Neural progenitor cell (in vitro differentiated cells): ENCODE data around the gene STAC. TPM values are rescaled to one million over a fixed set of nuclear protein-coding genes. Genes with fewer than 3 reads are reported as not detected.

Source experiments
- DNase-seq: peaks from one replicate; pipeline ENCODE4 v3.0.0-alpha.2; 2016; ENCODE audit warnings: low spot score
- H2AFZ ChIP-seq: fragments of 200-600 bp; sonication (generic); replicated peaks from 2 replicates; pipeline ENCODE4 v1.6.1; 2016; ENCODE audit warnings: antibody characterized with exemption
- H3F3A ChIP-seq: fragments of 200-600 bp; sonication (generic); 2 replicates; pipeline ENCODE4 v1.6.1; 2016; ENCODE audit warnings: antibody characterized with exemption, low read depth
- H3K27ac ChIP-seq: fragments of 200-600 bp; sonication (generic); 2 replicates; pipeline ENCODE4 v1.5.1; 2016; ENCODE audit warnings: mild to moderate bottlenecking
- H3K27me3 ChIP-seq: fragments of 200-600 bp; sonication (generic); 2 replicates; pipeline ENCODE4 v1.6.1; 2016; ENCODE audit warnings: mild to moderate bottlenecking, moderate library complexity
- H3K36me3 ChIP-seq: fragments of 200-600 bp; sonication (generic); 2 replicates; pipeline ENCODE4 v1.5.1; 2016
- H3K4me1 ChIP-seq: fragments of 200-600 bp; sonication (generic); 2 replicates; pipeline ENCODE4 v1.6.1; 2016; ENCODE audit warnings: mixed run types
- H3K4me2 ChIP-seq: fragments of 200-600 bp; sonication (generic); 2 replicates; pipeline ENCODE4 v1.6.1; 2016
- H3K4me3 ChIP-seq: fragments of 200-600 bp; sonication (generic); 2 replicates; pipeline ENCODE4 v1.5.1; 2016
- H3K79me2 ChIP-seq: fragments of 200-600 bp; sonication (generic); 2 replicates; pipeline ENCODE4 v1.6.1; 2016; ENCODE audit warnings: low read depth
- H3K9ac ChIP-seq: fragments of 200-600 bp; sonication (generic); 2 replicates; pipeline ENCODE4 v1.6.1; 2016
- H3K9me3 ChIP-seq: fragments of 200-600 bp; sonication (generic); 2 replicates; pipeline ENCODE4 v1.5.1; 2016; ENCODE audit warnings: low read depth
- H4K20me1 ChIP-seq: fragments of 200-600 bp; sonication (generic); 2 replicates; pipeline ENCODE4 v1.6.1; 2016; ENCODE audit warnings: low read depth
- H3K27ac Mint-ChIP-seq: 3 replicates; pipeline ENCODE4 v1.8.0; 2021; ENCODE audit warnings: mixed read lengths
- H3K27me3 Mint-ChIP-seq: 2 replicates; pipeline ENCODE4 v1.8.0; 2022; ENCODE audit warnings: low read depth, mild to moderate bottlenecking, inconsistent platforms, moderate library complexity, mixed read lengths; ENCODE audit not compliant: insufficient read depth
- H3K36me3 Mint-ChIP-seq: 3 replicates; pipeline ENCODE4 v1.8.0; 2021; ENCODE audit warnings: mixed read lengths
- H3K4me1 Mint-ChIP-seq: 3 replicates; pipeline ENCODE4 v1.8.0; 2021; ENCODE audit warnings: mixed read lengths
- H3K4me3 Mint-ChIP-seq: 3 replicates; pipeline ENCODE4 v1.8.0; 2021; ENCODE audit warnings: mild to moderate bottlenecking, moderate library complexity, mixed read lengths
- H3K9me3 Mint-ChIP-seq: 3 replicates; pipeline ENCODE4 v1.8.0; 2020; ENCODE audit warnings: mixed read lengths
- CTCF ChIP-seq: fragments of 200-600 bp; sonication (generic); IDR thresholded peaks from 2 replicates; pipeline ENCODE4 v1.5.1; 2017; ENCODE audit warnings: antibody characterized with exemption, mild to moderate bottlenecking
- EZH2 ChIP-seq: fragments of 200-600 bp; sonication (generic); IDR thresholded peaks from 2 replicates; pipeline ENCODE4 v1.6.1; 2017; ENCODE audit warnings: antibody characterized with exemption, mild to moderate bottlenecking, moderate library complexity
- EZH2phosphoT487 ChIP-seq: fragments of 200-600 bp; sonication (generic); IDR thresholded peaks from 2 replicates; pipeline ENCODE4 v1.6.1; 2017; ENCODE audit warnings: antibody characterized with exemption
- total RNA-seq: library from RNA; depleted of rRNA; stranded (reverse); fragments of >200 nt; gene quantifications from 2 replicates; pipeline ENCODE4 v1.2.3, GENCODE V29; 2015; ENCODE audit warnings: low replicate concordance

Gene STAC
- total RNA-seq, 1 donor from 2014 or later, result 6.5 TPM

- Mint-ChIP-seq H3K36me3 (no peaks in the 10 kb centered on the region), H3K4me3 (no peak overlapping the region), H3K27ac (no peak overlapping the region), H3K27me3 (no peaks in the 10 kb centered on the region), H3K9me3 (no peaks in the 10 kb centered on the region), H3K4me1 (no peaks in the 10 kb centered on the region)
- no peaks in the 10 kb centered on the region for H3K9me3 ChIP-seq
- no peak overlapping the region for H2AFZ ChIP-seq
- TF ChIP-seq EZH2 (no peak), CTCF (no peak), EZH2phosphoT487 (no peak)
- H3K4me2 ChIP-seq, result no peak overlapping the region
- no peaks in the 10 kb centered on the region for H3K36me3 ChIP-seq
- H4K20me1 ChIP-seq, result no peaks in the 10 kb centered on the region
- DNase-seq, result no peak
- no peaks in the 10 kb centered on the region for H3K79me2 ChIP-seq
- H3F3A ChIP-seq, result no peaks in the 10 kb centered on the region
- no peak overlapping the region for H3K4me3 ChIP-seq
- H3K9ac ChIP-seq, result no peak overlapping the region
- no peaks in the 10 kb centered on the region for H3K4me1 ChIP-seq
- no peaks in the 10 kb centered on the region for H3K27me3 ChIP-seq
- no peak overlapping the region for H3K27ac ChIP-seq
Measured at GRCh38 chr3:36401056-36401455, 20.8 kb downstream of the STAC start.

GRCh38 chr3:36403661-36404060, 23.4 kb downstream of the STAC start:
- H3K36me3 Mint-ChIP-seq, result no peaks in the 10 kb centered on the region
- TF ChIP-seq EZH2phosphoT487 (no peak), EZH2 (no peak), CTCF (no peak)
- Histone ChIP-seq H3K4me3 (no peak overlapping the region), H3K9me3 (no peaks in the 10 kb centered on the region), H3K79me2 (no peaks in the 10 kb centered on the region), H2AFZ (no peak overlapping the region), H3K4me2 (no peak overlapping the region), H3F3A (no peaks in the 10 kb centered on the region), H4K20me1 (no peaks in the 10 kb centered on the region), H3K27ac (no peak overlapping the region), H3K27me3 (no peaks in the 10 kb centered on the region), H3K36me3 (no peaks in the 10 kb centered on the region), H3K9ac (no peak overlapping the region), H3K4me1 (no peaks in the 10 kb centered on the region)
- no peaks in the 10 kb centered on the region for H3K27me3 Mint-ChIP-seq
- H3K27ac Mint-ChIP-seq, result no peak overlapping the region
- no peaks in the 10 kb centered on the region for H3K9me3 Mint-ChIP-seq
- no peaks in the 10 kb centered on the region for H3K4me1 Mint-ChIP-seq
- H3K4me3 Mint-ChIP-seq, result no peak overlapping the region
- no peak for DNase-seq

GRCh38 chr3:36405190-36405589, 24.9 kb downstream of the STAC start:
- H3K36me3 ChIP-seq, result no peaks in the 10 kb centered on the region
- Mint-ChIP-seq H3K4me1 (no peaks in the 10 kb centered on the region), H3K27ac (no peak overlapping the region), H3K36me3 (no peaks in the 10 kb centered on the region), H3K4me3 (no peak overlapping the region), H3K27me3 (no peaks in the 10 kb centered on the region), H3K9me3 (no peaks in the 10 kb centered on the region)
- H4K20me1 ChIP-seq, result no peaks in the 10 kb centered on the region
- no peak overlapping the region for H3K4me2 ChIP-seq
- no peak overlapping the region for H3K4me3 ChIP-seq
- no peaks in the 10 kb centered on the region for H3K4me1 ChIP-seq
- H3K27ac ChIP-seq, result no peak overlapping the region
- H3K9me3 ChIP-seq, result no peaks in the 10 kb centered on the region
- no peak overlapping the region for H3K9ac ChIP-seq
- H3K79me2 ChIP-seq, result no peaks in the 10 kb centered on the region
- H3K27me3 ChIP-seq, result no peaks in the 10 kb centered on the region
- no peaks in the 10 kb centered on the region for H3F3A ChIP-seq
- TF ChIP-seq CTCF, result no peak
- no peak for TF ChIP-seq EZH2
- no peak for TF ChIP-seq EZH2phosphoT487
- no peak overlapping the region for H2AFZ ChIP-seq
- no peak for DNase-seq
